IPS-20b (cell line): ENCODE data around the gene BSDC1.
A peak's percentile ranks its signal among the peaks of the same experiment; 100 is the strongest.

ENCODE experiments used
- H3K27ac ChIP-seq: one replicate; pipeline ENCODE4 v1.5.1; 2013; ENCODE audit warnings: low read length
- H3K27me3 ChIP-seq: 2 replicates; pipeline ENCODE4 v1.6.1; 2013; ENCODE audit warnings: mild to moderate bottlenecking, low read length, inconsistent platforms; ENCODE audit not compliant: insufficient read depth
- H3K36me3 ChIP-seq: 2 replicates; pipeline ENCODE4 v1.6.1; 2013; ENCODE audit warnings: low read depth, mild to moderate bottlenecking, inconsistent platforms, low read length, moderate library complexity; ENCODE audit not compliant: insufficient read depth
- H3K4me1 ChIP-seq: 2 replicates; pipeline ENCODE4 v1.6.1; 2013; ENCODE audit warnings: mild to moderate bottlenecking, control low read depth, inconsistent platforms, low read length, moderate library complexity; ENCODE audit not compliant: insufficient read depth
- H3K4me3 ChIP-seq: 2 replicates; pipeline ENCODE4 v1.5.1; 2013; ENCODE audit warnings: mild to moderate bottlenecking, low read length, inconsistent platforms
- H3K9ac ChIP-seq: 2 replicates; pipeline ENCODE4 v1.6.1; 2013; ENCODE audit warnings: low read depth, mild to moderate bottlenecking, inconsistent platforms, low read length, moderate library complexity
- H3K9me3 ChIP-seq: 2 replicates; pipeline ENCODE4 v1.6.1; 2013; ENCODE audit warnings: mild to moderate bottlenecking, low read depth, low read length, inconsistent platforms; ENCODE audit not compliant: insufficient read depth

The BSDC1 gene

GRCh38 chr1:32353431-32353830 lies 40.8 kb downstream of the BSDC1 start:
- H3K9ac ChIP-seq: no peak overlapping the region
- H3K4me3 ChIP-seq: no peak overlapping the region
- H3K9me3 ChIP-seq: peaks cover 8% of the 10 kb centered on the region
- H3K36me3 ChIP-seq: no peaks in the 10 kb centered on the region
- peaks cover 31% of the 10 kb centered on the region for H3K27me3 ChIP-seq
- peaks cover 3% of the 10 kb centered on the region; the same call in 1 of the 2 replicates for H3K4me1 ChIP-seq
- H3K27ac ChIP-seq: no peak overlapping the region

DNA sequence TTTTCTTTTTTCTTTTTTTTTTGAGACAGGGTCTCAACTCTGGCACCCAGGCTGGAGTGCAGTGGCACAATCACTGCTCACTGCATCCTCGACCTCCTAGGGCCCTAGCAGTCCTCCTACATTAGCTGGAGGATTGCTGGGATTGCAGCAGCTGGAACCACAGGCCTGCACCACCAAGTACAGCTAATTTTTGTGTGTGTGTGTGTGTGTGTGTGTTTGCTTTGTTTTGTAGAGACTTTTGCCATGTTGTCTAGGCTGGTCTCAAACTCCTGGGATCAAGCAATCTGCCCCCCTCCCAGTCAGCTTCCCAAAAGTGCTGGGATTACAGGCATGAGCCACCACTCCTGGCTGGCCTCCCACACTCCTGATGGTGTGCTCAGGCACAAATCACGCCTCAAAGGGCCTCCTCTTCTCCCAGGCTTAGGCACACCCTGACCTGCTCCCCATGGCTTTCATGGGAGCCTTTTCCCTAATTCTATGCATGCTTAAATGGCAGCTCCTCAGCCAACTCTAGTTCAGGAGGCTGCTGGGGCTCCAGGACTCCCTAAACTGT lies 41.3 kb downstream of the BSDC1 start:
- no peak overlapping the region for H3K9ac ChIP-seq
- H3K4me3 ChIP-seq: peak overlapping the region; percentile 69; the same call in 1 of the 2 replicates
- H3K27ac ChIP-seq: no peak overlapping the region

GRCh38 chr1:32352239-32352745 lies 41.9 kb downstream of the BSDC1 start:
- peaks cover 26% of the 10 kb centered on the region for H3K27me3 ChIP-seq
- no peaks in the 10 kb centered on the region for H3K36me3 ChIP-seq
- peak overlapping the region; percentile 81; the same call in 1 of the 2 replicates for H3K9ac ChIP-seq
- H3K27ac ChIP-seq: no peak overlapping the region
- peak overlapping the region; percentile 69 for H3K4me3 ChIP-seq
- H3K9me3 ChIP-seq: peaks cover 8% of the 10 kb centered on the region
- H3K4me1 ChIP-seq: peaks cover 3% of the 10 kb centered on the region; the same call in 1 of the 2 replicates

More for the DNA sequence above, 41.3 kb downstream of the BSDC1 start:
- H3K9me3 ChIP-seq: peaks cover 8% of the 10 kb centered on the region
- peaks cover 26% of the 10 kb centered on the region for H3K27me3 ChIP-seq
- peaks cover 3% of the 10 kb centered on the region; the same call in 1 of the 2 replicates for H3K4me1 ChIP-seq
- H3K36me3 ChIP-seq: no peaks in the 10 kb centered on the region

GRCh38 chr1:32351399-32352238 lies 42.6 kb downstream of the BSDC1 start:
- no peak overlapping the region for H3K27ac ChIP-seq
- H3K27me3 ChIP-seq: peaks cover 28% of the 10 kb centered on the region
- peaks cover 8% of the 10 kb centered on the region for H3K9me3 ChIP-seq
- peak overlapping the region; percentile 81; the same call in 1 of the 2 replicates for H3K9ac ChIP-seq
- peaks cover 3% of the 10 kb centered on the region; the same call in 1 of the 2 replicates for H3K4me1 ChIP-seq
- H3K36me3 ChIP-seq: no peaks in the 10 kb centered on the region
- peak overlapping the region; percentile 72 for H3K4me3 ChIP-seq

DNA sequence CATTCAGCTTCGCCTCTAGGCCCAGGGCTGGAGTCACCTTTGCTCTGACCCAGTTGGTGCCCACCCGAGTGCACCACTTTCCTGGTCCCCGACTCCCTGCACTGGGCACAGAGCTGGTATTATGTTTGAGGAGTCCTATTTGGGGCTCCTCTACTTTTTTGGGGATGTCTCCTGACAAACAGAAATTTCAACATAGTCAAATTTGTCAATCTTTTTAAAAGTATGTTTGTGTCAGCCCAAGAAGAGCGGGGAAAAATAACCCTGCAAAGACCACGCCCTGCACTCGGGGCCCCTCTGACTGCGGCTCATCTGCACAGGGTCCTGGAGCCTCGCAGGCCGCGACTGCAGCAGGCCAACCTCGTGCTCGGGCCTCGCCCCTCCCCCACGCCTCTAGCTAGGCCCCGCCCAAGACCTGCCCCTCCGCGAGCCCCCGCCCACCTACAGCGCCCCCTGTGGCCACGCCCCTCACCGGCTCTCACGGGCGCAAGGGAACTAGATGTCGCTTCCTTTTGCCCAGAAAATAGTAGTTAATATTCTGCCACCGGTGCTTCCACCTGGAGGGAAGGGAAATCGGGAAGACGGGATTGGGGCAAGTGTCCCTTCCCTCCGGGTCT lies 43.3 kb downstream of the BSDC1 start:
- peak overlapping the region; percentile 63; the same call in 1 of the 2 replicates for H3K9ac ChIP-seq
- H3K36me3 ChIP-seq: no peaks in the 10 kb centered on the region
- peaks cover 34% of the 10 kb centered on the region for H3K27me3 ChIP-seq
- peaks cover 3% of the 10 kb centered on the region; the same call in 1 of the 2 replicates for H3K4me1 ChIP-seq
- H3K4me3 ChIP-seq: peak overlapping the region; percentile 72
- peaks cover 8% of the 10 kb centered on the region for H3K9me3 ChIP-seq
- no peak overlapping the region for H3K27ac ChIP-seq

DNA sequence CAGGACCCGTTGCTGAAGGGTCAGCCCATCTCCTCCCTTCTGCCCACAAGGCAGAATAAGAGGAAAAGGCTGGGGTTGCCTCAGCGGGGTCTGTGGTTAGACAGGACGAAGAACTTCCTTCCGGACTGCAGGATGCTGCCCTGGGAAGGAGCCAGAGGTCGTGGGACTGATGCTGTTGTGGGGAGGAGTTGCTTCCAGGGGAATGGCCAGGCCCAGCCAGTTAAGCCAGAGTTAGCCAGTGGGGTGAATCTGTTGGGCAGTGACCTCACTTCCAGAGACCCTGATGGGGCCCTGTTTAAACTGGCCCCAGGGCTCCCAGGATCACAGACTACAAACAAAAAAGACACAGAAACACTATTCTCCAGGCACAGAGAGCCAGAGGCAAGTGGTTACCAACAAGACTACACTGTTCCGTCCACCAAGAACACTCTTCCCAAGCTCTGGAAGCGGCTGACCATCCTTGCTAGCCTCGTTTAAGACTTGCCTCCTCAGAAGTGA lies 45.0 kb downstream of the BSDC1 start:
- H3K4me3 ChIP-seq: no peak overlapping the region
- H3K36me3 ChIP-seq: no peaks in the 10 kb centered on the region
- peaks cover 3% of the 10 kb centered on the region; the same call in 1 of the 2 replicates for H3K4me1 ChIP-seq
- no peak overlapping the region for H3K9ac ChIP-seq
- H3K9me3 ChIP-seq: peaks cover 8% of the 10 kb centered on the region
- H3K27me3 ChIP-seq: peaks cover 34% of the 10 kb centered on the region
- no peak overlapping the region for H3K27ac ChIP-seq

- no peaks in the 10 kb centered on the region for H3K36me3 ChIP-seq
- no peak overlapping the region for H3K9ac ChIP-seq
- peaks cover 28% of the 10 kb centered on the region for H3K27me3 ChIP-seq
- H3K9me3 ChIP-seq: peaks cover 8% of the 10 kb centered on the region
- no peak overlapping the region for H3K4me3 ChIP-seq
- no peaks in the 10 kb centered on the region for H3K4me1 ChIP-seq
- no peak overlapping the region for H3K27ac ChIP-seq
Observed at GRCh38 chr1:32346532-32347157, 47.6 kb downstream of the BSDC1 start.

DNA sequence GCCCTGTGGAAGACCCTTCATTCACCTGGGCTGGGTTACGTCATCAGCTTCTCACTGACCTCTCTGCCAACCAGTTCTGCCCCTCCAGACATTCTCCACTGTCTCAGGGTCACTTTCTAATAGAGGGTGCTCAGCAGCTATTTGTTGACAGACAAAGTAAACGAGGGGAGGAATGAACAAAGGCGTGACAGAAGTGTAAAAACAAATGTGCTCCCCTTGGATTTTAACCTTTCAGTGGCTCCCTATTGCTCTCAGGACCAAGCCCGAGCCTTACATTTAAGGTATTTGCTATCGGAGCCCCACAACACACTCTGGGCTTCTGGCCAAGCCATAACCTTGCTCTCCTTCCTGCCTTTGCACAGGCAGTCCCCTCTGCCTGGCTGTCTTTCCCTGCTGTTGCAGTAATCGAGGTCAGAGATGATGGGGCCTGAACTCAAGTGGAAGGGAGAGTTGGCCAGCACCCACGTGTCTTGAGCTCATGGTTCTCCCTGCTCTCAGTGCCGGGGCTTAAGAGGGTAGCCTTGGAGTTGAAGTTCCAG lies 48.9 kb downstream of the BSDC1 start:
- Histone ChIP-seq H3K4me3 (no peak overlapping the region), H3K27me3 (peaks cover 22% of the 10 kb centered on the region), H3K36me3 (no peaks in the 10 kb centered on the region), H3K9me3 (peaks cover 3% of the 10 kb centered on the region), H3K9ac (no peak overlapping the region), H3K27ac (no peak overlapping the region), H3K4me1 (no peaks in the 10 kb centered on the region; the same call in 1 of the 2 replicates)

GRCh38 chr1:32342704-32343103 lies 51.5 kb downstream of the BSDC1 start:
- peaks cover 8% of the 10 kb centered on the region; the same call in 1 of the 2 replicates for H3K27me3 ChIP-seq
- H3K27ac ChIP-seq: no peak overlapping the region
- H3K4me3 ChIP-seq: no peak overlapping the region
- H3K36me3 ChIP-seq: no peaks in the 10 kb centered on the region
- no peaks in the 10 kb centered on the region; the same call in 1 of the 2 replicates for H3K4me1 ChIP-seq
- H3K9ac ChIP-seq: no peak overlapping the region
- H3K9me3 ChIP-seq: no peaks in the 10 kb centered on the region

GRCh38 chr1:32341971-32342370 lies 52.3 kb downstream of the BSDC1 start:
- H3K9ac ChIP-seq: no peak overlapping the region
- no peaks in the 10 kb centered on the region; the same call in none of the 2 replicates for H3K4me1 ChIP-seq
- H3K4me3 ChIP-seq: no peak overlapping the region
- peaks cover 12% of the 10 kb centered on the region for H3K27me3 ChIP-seq
- no peaks in the 10 kb centered on the region for H3K9me3 ChIP-seq
- no peaks in the 10 kb centered on the region for H3K36me3 ChIP-seq
- H3K27ac ChIP-seq: no peak overlapping the region
